CD4-positive, alpha-beta T cell (primary cell): ENCODE results near the gene ATP23. TPM values are rescaled to one million over a fixed set of nuclear protein-coding genes. Genes with fewer than 3 reads are reported as not detected.

Experiments
- ATAC-seq: fragments of 200-7000 bp; cut with Tn5 transposase; one replicate; pipeline ENCODE4 v1.10.0; 2022; ENCODE audit warnings: mild to moderate bottlenecking; ENCODE audit not compliant: poor library complexity
- CTCF ChIA-PET: fragments of 350-600 bp; sonication (Branson Sonifier 250); formaldehyde crosslinking; loops from one replicate; lab custom pipeline; 2021; ENCODE audit warnings: antibody characterized with exemption, inconsistent platforms; lab: Charles Lee
- POLR2A ChIA-PET: fragments of 350-600 bp; sonication (Branson Sonifier 250); formaldehyde crosslinking; loops from one replicate; lab custom pipeline; 2021; ENCODE audit warnings: antibody characterized with exemption, inconsistent platforms; lab: Charles Lee
- DNase-seq, 14 experiments: peaks; one replicate each; pipeline ENCODE4 v3.0.0-alpha.2; 2013 to 2020; ENCODE audit warnings: mixed read lengths in 2 of 14
- H3K27ac ChIP-seq, 2 donors: one replicate each; pipeline versions ENCODE4 v1.5.1 to v1.7.0; 2013; ENCODE audit warnings: low read length in 2 of 2, low read depth in 1 of 2, mild to moderate bottlenecking in 1 of 2
- H3K27me3 ChIP-seq, 2 experiments: 1 replicate in 1 of 2; 2 replicates in 1 of 2; pipeline versions ENCODE4 v1.6.1 to v1.7.0; 2013; ENCODE audit warnings: low read length in 2 of 2, control low read depth in 1 of 2, mild to moderate bottlenecking in 1 of 2, moderate library complexity in 1 of 2; ENCODE audit not compliant: insufficient read depth in 2 of 2, control insufficient read depth in 1 of 2
- H3K36me3 ChIP-seq: one replicate; pipeline ENCODE4 v1.6.1; 2013; ENCODE audit warnings: low read length, control low read depth; ENCODE audit not compliant: insufficient read depth
- H3K4me1 ChIP-seq: one replicate; pipeline ENCODE4 v1.6.1; 2013; ENCODE audit warnings: low read length, control low read depth; ENCODE audit not compliant: insufficient read depth
- H3K4me3 ChIP-seq: one replicate; pipeline ENCODE4 v1.5.1; 2013; ENCODE audit warnings: mild to moderate bottlenecking, low read length, moderate library complexity
- H3K9me3 ChIP-seq, 2 experiments: 1 replicate in 1 of 2; 2 replicates in 1 of 2; pipeline versions ENCODE4 v1.6.1 to v1.7.0; 2013; ENCODE audit warnings: low read length in 2 of 2, mild to moderate bottlenecking in 2 of 2, control low read depth in 1 of 2, moderate library complexity in 1 of 2; ENCODE audit not compliant: control insufficient read depth in 1 of 2, insufficient read depth in 1 of 2
- H3K27ac Mint-ChIP-seq: one replicate; pipeline ENCODE4 v1.8.0; 2020; ENCODE audit warnings: mixed read lengths
- H3K27me3 Mint-ChIP-seq: one replicate; pipeline ENCODE4 v1.8.0; 2021; ENCODE audit warnings: mixed read lengths
- H3K36me3 Mint-ChIP-seq: one replicate; pipeline ENCODE4 v1.8.0; 2021; ENCODE audit warnings: low read depth, mixed read lengths
- H3K4me1 Mint-ChIP-seq: one replicate; pipeline ENCODE4 v1.8.0; 2021; ENCODE audit warnings: low read depth, mixed read lengths
- H3K4me3 Mint-ChIP-seq: one replicate; pipeline ENCODE4 v1.8.0; 2020; ENCODE audit warnings: mild to moderate bottlenecking, mixed read lengths
- H3K9me3 Mint-ChIP-seq: one replicate; pipeline ENCODE4 v1.8.0; 2020; ENCODE audit warnings: mixed read lengths
- intact Hi-C, 2 experiments: fragments of 100-400 bp; cut with DNase I in 1 of 2; cut with micrococcal nuclease in 1 of 2; formaldehyde crosslinking; loops; one replicate each; pipeline versions ENCODE4 v1.15.1 to v1.9.0; 2023 to 2025; cut with DNase I, micrococcal nuclease
- total RNA-seq, 174 experiments: library from RNA in 2 of 174; stranded (reverse) in 2 of 174; gene quantifications; one replicate each; pipeline ENCODE4 v1.2.3 and lab custom pipeline; 2021 to 2026
- TF ChIP-seq, protein P1 (sequence below): fragments of 200-600 bp; IDR thresholded peaks from one replicate; pipeline ENCODE4 v1.8.0; 2022; ENCODE audit warnings: antibody characterized with exemption, mild to moderate bottlenecking

The ATP23 gene
- total RNA-seq, 2 experiments from 2014 or later, result 5.3 to 5.6 TPM

DNA sequence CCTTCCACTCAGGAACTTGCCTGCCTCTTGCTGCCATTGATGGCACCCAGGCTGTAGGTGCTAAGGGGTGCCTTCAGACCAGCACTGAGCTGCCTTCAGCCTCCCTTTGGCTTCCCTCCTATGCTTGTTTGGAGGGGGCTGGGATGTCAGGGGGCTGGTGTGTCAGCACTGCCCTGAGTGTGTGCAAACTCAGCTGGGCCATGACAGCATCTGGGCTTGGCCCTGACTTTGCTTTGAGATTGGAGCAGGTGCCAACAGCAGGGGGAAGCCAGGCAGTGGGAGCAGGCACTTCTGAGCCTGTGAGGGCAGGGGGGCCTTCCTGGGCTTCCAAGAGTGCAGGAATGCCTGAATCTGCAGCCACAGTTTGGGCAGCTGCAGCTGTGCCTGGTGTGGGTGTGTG is 56.9 kb downstream of the ATP23 start:
- Mint-ChIP-seq H3K4me1 (no peaks in the 10 kb centered on the region), H3K4me3 (no peak overlapping the region), H3K27me3 (peaks cover 7% of the 10 kb centered on the region), H3K27ac (no peak overlapping the region), H3K9me3 (peaks cover 24% of the 10 kb centered on the region), H3K36me3 (peaks cover 8% of the 10 kb centered on the region)
- ChIA-PET CTCF (no interaction called here), POLR2A (no interaction called here)
- H3K27ac ChIP-seq, result no peak overlapping the region
- no peaks in the 10 kb centered on the region for H3K36me3 ChIP-seq
- intact Hi-C loops, result no loop called here
- H3K27me3 ChIP-seq, result peaks cover 0 to 15% of the 10 kb centered on the region in 2 experiments
- DNase-seq (no peak), ATAC-seq (no peak)
- no peaks in the 10 kb centered on the region for H3K4me1 ChIP-seq
- peaks cover 22 to 55% of the 10 kb centered on the region in 2 experiments for H3K9me3 ChIP-seq
- H3K4me3 ChIP-seq, result no peak overlapping the region
- TF ChIP-seq, protein P1, sequence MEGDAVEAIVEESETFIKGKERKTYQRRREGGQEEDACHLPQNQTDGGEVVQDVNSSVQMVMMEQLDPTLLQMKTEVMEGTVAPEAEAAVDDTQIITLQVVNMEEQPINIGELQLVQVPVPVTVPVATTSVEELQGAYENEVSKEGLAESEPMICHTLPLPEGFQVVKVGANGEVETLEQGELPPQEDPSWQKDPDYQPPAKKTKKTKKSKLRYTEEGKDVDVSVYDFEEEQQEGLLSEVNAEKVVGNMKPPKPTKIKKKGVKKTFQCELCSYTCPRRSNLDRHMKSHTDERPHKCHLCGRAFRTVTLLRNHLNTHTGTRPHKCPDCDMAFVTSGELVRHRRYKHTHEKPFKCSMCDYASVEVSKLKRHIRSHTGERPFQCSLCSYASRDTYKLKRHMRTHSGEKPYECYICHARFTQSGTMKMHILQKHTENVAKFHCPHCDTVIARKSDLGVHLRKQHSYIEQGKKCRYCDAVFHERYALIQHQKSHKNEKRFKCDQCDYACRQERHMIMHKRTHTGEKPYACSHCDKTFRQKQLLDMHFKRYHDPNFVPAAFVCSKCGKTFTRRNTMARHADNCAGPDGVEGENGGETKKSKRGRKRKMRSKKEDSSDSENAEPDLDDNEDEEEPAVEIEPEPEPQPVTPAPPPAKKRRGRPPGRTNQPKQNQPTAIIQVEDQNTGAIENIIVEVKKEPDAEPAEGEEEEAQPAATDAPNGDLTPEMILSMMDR, result no peak

- H3K27ac ChIP-seq, result no peak overlapping the region
These were observed 59.1 kb downstream of the ATP23 start for GRCh38 chr12:58000499-58000898.

DNA sequence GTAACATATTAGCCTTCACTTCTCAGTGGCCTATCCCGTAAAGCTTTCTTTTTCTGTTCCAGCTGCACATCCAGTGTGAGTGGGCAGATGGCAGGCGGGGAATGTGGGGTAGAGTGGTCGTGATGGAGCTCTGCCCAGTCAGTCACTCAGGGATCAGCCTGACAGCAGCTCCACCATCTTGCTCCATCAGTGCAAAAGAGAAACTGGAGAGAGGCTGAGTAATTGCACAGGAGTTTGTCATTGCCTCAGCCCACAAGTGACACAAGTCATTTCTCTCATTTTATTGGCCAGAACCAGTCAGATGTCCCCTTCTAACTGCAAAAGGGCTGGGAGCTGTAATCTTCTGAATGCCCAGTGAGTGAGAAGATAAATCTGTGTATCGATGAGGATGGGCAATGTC is 66.5 kb downstream of the ATP23 start:
- H3K27ac Mint-ChIP-seq, result no peak overlapping the region
- TF ChIP-seq, protein P1, result no peak
- H3K4me1 Mint-ChIP-seq, result no peaks in the 10 kb centered on the region
- intact Hi-C loops, result no loop called here
- H3K9me3 Mint-ChIP-seq, result peaks cover under 1% of the 10 kb centered on the region
- H3K27me3 Mint-ChIP-seq, result peaks cover 20% of the 10 kb centered on the region
- Histone ChIP-seq H3K27me3 (peaks cover 0 to 6% of the 10 kb centered on the region in 2 experiments), H3K36me3 (no peaks in the 10 kb centered on the region), H3K4me1 (no peaks in the 10 kb centered on the region), H3K4me3 (no peak overlapping the region), H3K9me3 (no peaks in the 10 kb centered on the region), H3K27ac (no peak overlapping the region)
- ATAC-seq (no peak), DNase-seq (no peak)
- H3K36me3 Mint-ChIP-seq, result no peaks in the 10 kb centered on the region
- CTCF ChIA-PET, result no interaction called here
- POLR2A ChIA-PET, result no interaction called here
- H3K4me3 Mint-ChIP-seq, result no peak overlapping the region

More at GRCh38 chr12:58000499-58000898, 59.1 kb downstream of the ATP23 start:
- H3K27ac Mint-ChIP-seq, result no peak overlapping the region
- ChIA-PET POLR2A (no interaction called here), CTCF (interaction anchor here (0.9 kb wide), 1 partner anchor 33 kb away, joined by 3 read pairs; no protein-coding TSS in a partner anchor)
- no peaks in the 10 kb centered on the region for H3K36me3 ChIP-seq
- intact Hi-C loops, result no loop called here
- H3K36me3 Mint-ChIP-seq, result peaks cover 8% of the 10 kb centered on the region
- no peaks in the 10 kb centered on the region for H3K4me1 Mint-ChIP-seq
- H3K27me3 Mint-ChIP-seq, result peaks cover 22% of the 10 kb centered on the region
- peaks cover 22 to 53% of the 10 kb centered on the region in 2 experiments for H3K9me3 ChIP-seq
- H3K27me3 ChIP-seq, result peaks cover 0 to 18% of the 10 kb centered on the region in 2 experiments
- H3K9me3 Mint-ChIP-seq, result peaks cover 24% of the 10 kb centered on the region
- H3K4me1 ChIP-seq, result no peaks in the 10 kb centered on the region
- DNase-seq (no peak), ATAC-seq (no peak)
- no peak overlapping the region for H3K4me3 Mint-ChIP-seq
- H3K4me3 ChIP-seq, result no peak overlapping the region
- TF ChIP-seq, protein P1, result no peak
